MM.1S (cell line): Measurements from ENCODE around the gene PTPRN2.

ENCODE experiments used
- EZH2phosphoT487 ChIP-seq: fragments of 300-600 bp; sonication (generic); IDR thresholded peaks from 2 replicates; pipeline ENCODE4 v1.6.1; 2018; ENCODE audit warnings: antibody characterized with exemption, low read length
- TF ChIP-seq, protein P1 (sequence below): fragments of 300-600 bp; sonication (generic); IDR thresholded peaks from 2 replicates; pipeline ENCODE4 v1.5.1; 2016; ENCODE audit warnings: antibody characterized with exemption, low read length, mixed read lengths

DNA sequence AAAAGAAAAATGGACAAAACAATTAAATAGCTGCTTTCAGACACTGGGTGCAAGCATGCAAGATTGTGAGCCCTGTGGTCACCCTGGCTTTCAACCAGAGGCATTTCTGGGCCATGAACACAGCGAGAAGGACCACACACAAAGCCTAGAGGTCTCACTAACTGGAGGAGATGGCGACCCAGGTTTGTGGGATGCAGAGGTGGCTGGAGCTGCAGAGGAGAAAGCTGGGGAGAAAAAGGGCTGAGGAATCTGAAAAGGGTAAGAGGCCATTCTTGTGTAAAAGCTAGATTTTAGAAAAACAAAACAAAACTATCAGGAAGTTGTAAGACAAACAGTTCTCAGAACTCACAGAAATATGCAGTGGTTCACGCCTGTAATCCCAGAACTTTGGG is 30.1 kb upstream of the PTPRN2 start:
- TF ChIP-seq, protein P1, sequence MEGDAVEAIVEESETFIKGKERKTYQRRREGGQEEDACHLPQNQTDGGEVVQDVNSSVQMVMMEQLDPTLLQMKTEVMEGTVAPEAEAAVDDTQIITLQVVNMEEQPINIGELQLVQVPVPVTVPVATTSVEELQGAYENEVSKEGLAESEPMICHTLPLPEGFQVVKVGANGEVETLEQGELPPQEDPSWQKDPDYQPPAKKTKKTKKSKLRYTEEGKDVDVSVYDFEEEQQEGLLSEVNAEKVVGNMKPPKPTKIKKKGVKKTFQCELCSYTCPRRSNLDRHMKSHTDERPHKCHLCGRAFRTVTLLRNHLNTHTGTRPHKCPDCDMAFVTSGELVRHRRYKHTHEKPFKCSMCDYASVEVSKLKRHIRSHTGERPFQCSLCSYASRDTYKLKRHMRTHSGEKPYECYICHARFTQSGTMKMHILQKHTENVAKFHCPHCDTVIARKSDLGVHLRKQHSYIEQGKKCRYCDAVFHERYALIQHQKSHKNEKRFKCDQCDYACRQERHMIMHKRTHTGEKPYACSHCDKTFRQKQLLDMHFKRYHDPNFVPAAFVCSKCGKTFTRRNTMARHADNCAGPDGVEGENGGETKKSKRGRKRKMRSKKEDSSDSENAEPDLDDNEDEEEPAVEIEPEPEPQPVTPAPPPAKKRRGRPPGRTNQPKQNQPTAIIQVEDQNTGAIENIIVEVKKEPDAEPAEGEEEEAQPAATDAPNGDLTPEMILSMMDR: no peak
- no peak for TF ChIP-seq EZH2phosphoT487
